GM06990 (cell line): ENCODE data around the gene NOTCH2.

Source experiments
- DNase-seq: peaks from one replicate; pipeline ENCODE4 v3.0.0-alpha.2; 2011; ENCODE audit not compliant: insufficient read length; ENCODE audit errors: extremely low read depth
- H3K27me3 ChIP-seq: replicated peaks from 2 replicates; pipeline ENCODE4 v1.6.0; 2011; ENCODE audit warnings: low read length; ENCODE audit not compliant: control insufficient read depth, insufficient read depth
- H3K36me3 ChIP-seq: 2 replicates; pipeline ENCODE4 v1.5.1; 2011; ENCODE audit warnings: low read length; ENCODE audit not compliant: control insufficient read depth, insufficient read depth
- H3K4me3 ChIP-seq: replicated peaks from 2 replicates; pipeline ENCODE4 v1.5.1; 2011; ENCODE audit warnings: low read depth, mild to moderate bottlenecking, control low read depth, low read length
- CTCF ChIP-seq: IDR thresholded peaks from 2 replicates; pipeline ENCODE4 v1.5.1; 2011; ENCODE audit warnings: low read length, control low read depth, mild to moderate bottlenecking, inconsistent platforms; ENCODE audit not compliant: insufficient read depth, poor library complexity, severe bottlenecking

The NOTCH2 gene

GRCh38 chr1:119903443-119903835 lies 166.0 kb downstream of the NOTCH2 start:
- TF ChIP-seq CTCF, result no peak
- Histone ChIP-seq H3K27me3 (no peaks in the 10 kb centered on the region; the same call in 1 of the 2 replicates), H3K4me3 (no peak overlapping the region), H3K36me3 (no peaks in the 10 kb centered on the region)
- DNase-seq, result no peak

GRCh38 chr1:119902775-119903442 lies 166.6 kb downstream of the NOTCH2 start:
- no peak for DNase-seq
- Histone ChIP-seq H3K27me3 (no peaks in the 10 kb centered on the region; the same call in 1 of the 2 replicates), H3K36me3 (no peaks in the 10 kb centered on the region), H3K4me3 (no peak overlapping the region)
- TF ChIP-seq CTCF, result no peak

GRCh38 chr1:119898981-119899720 lies 170.3 kb downstream of the NOTCH2 start:
- DNase-seq, result no peak
- no peaks in the 10 kb centered on the region; the same call in 1 of the 2 replicates for H3K27me3 ChIP-seq
- no peaks in the 10 kb centered on the region for H3K36me3 ChIP-seq
- no peak overlapping the region for H3K4me3 ChIP-seq
- TF ChIP-seq CTCF, result no peak

- Histone ChIP-seq H3K27me3 (no peaks in the 10 kb centered on the region; the same call in 1 of the 2 replicates), H3K4me3 (no peak overlapping the region), H3K36me3 (no peaks in the 10 kb centered on the region)
- DNase-seq, result no peak
- TF ChIP-seq CTCF, result no peak
Observed at GRCh38 chr1:119898530-119898929, 170.9 kb downstream of the NOTCH2 start.

- H3K36me3 ChIP-seq, result no peaks in the 10 kb centered on the region
- no peak for DNase-seq
- no peak for TF ChIP-seq CTCF
- H3K27me3 ChIP-seq, result no peaks in the 10 kb centered on the region; the same call in 1 of the 2 replicates
- H3K4me3 ChIP-seq, result no peak within 1 kb of the TSS
Observed at GRCh38 chr1:119896303-119896702, 173.2 kb downstream of the NOTCH2 start, which contains the start of gene ADAM30. Gene ADAM30, minus strand, starts transcription at chr1:119896515. Its CDS starts 179 bp downstream, at chr1:119896336.
